ENCODE results near the gene SLC22A15.

DNA sequence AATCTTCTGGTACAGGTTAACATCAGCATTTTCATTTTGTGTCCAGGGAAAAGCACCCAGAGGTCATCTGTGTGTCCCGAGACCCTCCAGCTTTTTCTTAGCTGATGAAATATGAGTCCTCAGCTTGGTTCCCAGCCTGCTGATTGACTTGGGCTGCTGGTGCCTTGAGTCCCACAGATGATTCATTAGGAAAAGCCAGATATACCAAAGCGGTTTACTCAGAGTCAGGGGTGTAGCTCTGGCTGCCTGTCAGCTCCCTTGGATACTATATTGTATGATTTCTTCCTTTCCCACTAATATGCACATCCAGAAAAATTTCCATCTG is 91.2 kb downstream of the SLC22A15 start:
- TF ChIP-seq CTCF (IDR thresholded peaks at IDR 0.05) (no peak), POLR2A (IDR thresholded peaks at IDR 0.05) (no peak)

Measured in right lobe of liver (tissue), 4 donors.